ENCODE results near the gene TOPBP1. TPM values are rescaled to one million over a fixed set of nuclear protein-coding genes. Genes with fewer than 3 reads are reported as not detected.

Gene TOPBP1
- total RNA-seq, 1 donor, result 33.7 TPM

GRCh38 chr3:133663569-133664313 is 2.0 kb upstream of the TOPBP1 start:
- Histone ChIP-seq H3K9me3 (ENCODE audit: low read depth, low read length) (no peaks in the 10 kb centered on the region), H3K27me3 (ENCODE audit: insufficient read depth, low read length) (no peaks in the 10 kb centered on the region), H3K36me3 (ENCODE audit: insufficient read depth, low read length) (peaks cover 7% of the 10 kb centered on the region), H3K27ac (ENCODE audit: low read depth, low read length) (no peak overlapping the region), H3K4me3 (ENCODE audit: insufficient read depth, low read length) (no peak overlapping the region), H3K4me1 (ENCODE audit: insufficient read depth, low read length) (peaks cover 10% of the 10 kb centered on the region), H3K79me2 (ENCODE audit: insufficient read depth, low read length) (peaks cover 41% of the 10 kb centered on the region), H4K20me1 (ENCODE audit: insufficient read depth, low read length) (no peaks in the 10 kb centered on the region), H3K4me2 (ENCODE audit: insufficient read depth, low read length) (no peak overlapping the region), H2AFZ (ENCODE audit: low read length) (no peak overlapping the region)
- DNase-seq (ENCODE audit: insufficient read length, low spot score, missing footprints), result peak; percentile 91
- TF ChIP-seq CTCF (IDR thresholded peaks at IDR 0.05; ENCODE audit: extremely low read depth, low read depth, low read length), result peak; percentile 82

DNA sequence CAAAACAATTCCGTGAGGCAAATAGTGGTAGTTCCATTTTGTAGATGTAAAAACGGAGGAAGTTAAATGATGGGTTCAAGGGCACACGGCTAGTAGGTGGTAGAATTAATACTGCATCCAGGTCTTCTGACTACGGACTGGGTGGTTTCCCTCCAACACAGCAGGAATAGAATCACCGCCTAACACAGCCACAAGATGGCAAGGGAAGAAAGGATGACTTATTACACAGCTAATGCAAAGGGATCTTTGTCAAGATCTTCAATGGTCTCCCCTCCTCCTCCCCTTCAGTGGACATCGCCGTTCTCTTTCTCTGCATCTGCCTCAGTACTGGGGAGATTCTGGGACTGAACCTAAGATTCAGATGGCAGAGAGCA is 524 bp upstream of the TOPBP1 start:
- peak; percentile 24 for TF ChIP-seq CTCF (IDR thresholded peaks at IDR 0.05; ENCODE audit: extremely low read depth, low read depth, low read length)
- Histone ChIP-seq H4K20me1 (ENCODE audit: insufficient read depth, low read length) (no peaks in the 10 kb centered on the region), H2AFZ (ENCODE audit: low read length) (peak overlapping the region; percentile 89), H3K9me3 (ENCODE audit: low read depth, low read length) (no peaks in the 10 kb centered on the region), H3K36me3 (ENCODE audit: insufficient read depth, low read length) (peaks cover 14% of the 10 kb centered on the region), H3K4me3 (ENCODE audit: insufficient read depth, low read length) (peak overlapping the region; percentile 88), H3K27ac (ENCODE audit: low read depth, low read length) (peak overlapping the region; percentile 87), H3K4me2 (ENCODE audit: insufficient read depth, low read length) (peak overlapping the region; percentile 96), H3K79me2 (ENCODE audit: insufficient read depth, low read length) (peaks cover 45% of the 10 kb centered on the region), H3K27me3 (ENCODE audit: insufficient read depth, low read length) (no peaks in the 10 kb centered on the region), H3K4me1 (ENCODE audit: insufficient read depth, low read length) (peaks cover 10% of the 10 kb centered on the region)
- DNase-seq (ENCODE audit: insufficient read length, low spot score, missing footprints), result peak; percentile 93

DNA sequence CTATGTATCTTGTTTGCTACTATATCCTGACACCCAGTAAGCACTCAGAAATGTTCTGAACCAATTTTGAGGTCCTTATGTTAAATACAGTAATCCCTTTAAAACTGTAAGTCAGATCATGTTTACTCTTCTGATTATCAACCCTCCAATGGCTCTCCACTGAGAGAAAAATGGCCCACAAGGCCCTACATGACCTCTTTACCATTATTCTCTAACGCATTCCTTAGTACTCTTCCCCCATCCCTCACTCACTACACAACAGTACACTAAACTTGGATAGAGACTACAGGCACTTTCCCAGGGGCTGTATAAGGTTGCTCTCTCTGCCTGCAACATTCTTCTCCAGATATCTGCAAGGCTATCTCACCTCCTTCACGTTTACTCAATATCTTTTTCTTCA is 1.9 kb downstream of the TOPBP1 start:
- H3K9me3 ChIP-seq (ENCODE audit: low read depth, low read length), result no peaks in the 10 kb centered on the region
- no peak overlapping the region for H3K27ac ChIP-seq (ENCODE audit: low read depth, low read length)
- TF ChIP-seq CTCF (IDR thresholded peaks at IDR 0.05; ENCODE audit: extremely low read depth, low read depth, low read length), result no peak
- peaks cover 32% of the 10 kb centered on the region for H3K36me3 ChIP-seq (ENCODE audit: insufficient read depth, low read length)
- no peak overlapping the region for H2AFZ ChIP-seq (ENCODE audit: low read length)
- H3K79me2 ChIP-seq (ENCODE audit: insufficient read depth, low read length), result peaks cover 47% of the 10 kb centered on the region
- no peak for DNase-seq (ENCODE audit: insufficient read length, low spot score, missing footprints)
- no peak overlapping the region for H3K4me3 ChIP-seq (ENCODE audit: insufficient read depth, low read length)
- H3K27me3 ChIP-seq (ENCODE audit: insufficient read depth, low read length), result no peaks in the 10 kb centered on the region
- peaks cover 10% of the 10 kb centered on the region for H3K4me1 ChIP-seq (ENCODE audit: insufficient read depth, low read length)
- H4K20me1 ChIP-seq (ENCODE audit: insufficient read depth, low read length), result no peaks in the 10 kb centered on the region
- no peak overlapping the region for H3K4me2 ChIP-seq (ENCODE audit: insufficient read depth, low read length)

DNA sequence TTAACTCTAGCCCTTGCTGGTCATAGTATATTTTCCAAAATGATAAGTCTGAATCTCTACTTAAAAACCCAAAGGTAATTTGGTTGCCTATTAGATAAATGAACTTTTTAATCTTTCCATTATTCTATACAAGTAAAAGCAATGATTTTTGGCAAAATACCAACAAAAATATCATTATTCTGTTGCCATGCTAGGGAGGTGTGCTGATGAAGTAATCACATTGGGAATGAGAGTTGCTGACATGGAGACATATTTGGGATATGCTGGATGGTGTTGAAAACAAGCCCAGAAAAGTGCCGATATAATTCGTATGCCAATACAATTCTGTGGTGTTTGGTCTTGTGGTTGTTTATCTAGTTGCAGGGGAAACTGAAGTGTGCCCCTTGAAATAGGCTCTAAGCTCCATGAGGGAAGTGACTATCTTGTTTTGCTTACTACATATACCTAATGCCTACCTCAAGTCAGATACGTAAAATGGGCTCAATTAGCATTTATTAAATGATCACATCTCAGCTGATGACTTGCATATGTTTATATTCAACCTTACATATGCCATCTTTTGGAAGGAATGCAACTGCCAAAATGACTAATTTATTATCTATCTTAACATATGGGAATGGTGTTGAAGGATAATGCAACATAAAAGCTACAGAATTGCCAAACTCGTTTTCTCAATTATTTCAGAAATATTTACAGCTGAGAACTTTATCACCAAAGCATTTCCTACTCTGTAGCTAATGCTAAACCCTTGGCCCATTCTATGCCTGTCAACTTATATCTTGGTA is 5.8 kb downstream of the TOPBP1 start:
- DNase-seq (ENCODE audit: insufficient read length, low spot score, missing footprints), result no peak
- no peak overlapping the region for H3K27ac ChIP-seq (ENCODE audit: low read depth, low read length)
- H3K4me2 ChIP-seq (ENCODE audit: insufficient read depth, low read length), result no peak overlapping the region
- peaks cover 28% of the 10 kb centered on the region for H3K79me2 ChIP-seq (ENCODE audit: insufficient read depth, low read length)
- H4K20me1 ChIP-seq (ENCODE audit: insufficient read depth, low read length), result no peaks in the 10 kb centered on the region
- H3K27me3 ChIP-seq (ENCODE audit: insufficient read depth, low read length), result no peaks in the 10 kb centered on the region
- peaks cover 57% of the 10 kb centered on the region for H3K36me3 ChIP-seq (ENCODE audit: insufficient read depth, low read length)
- no peaks in the 10 kb centered on the region for H3K9me3 ChIP-seq (ENCODE audit: low read depth, low read length)
- TF ChIP-seq CTCF (IDR thresholded peaks at IDR 0.05; ENCODE audit: extremely low read depth, low read depth, low read length), result no peak
- peaks cover under 1% of the 10 kb centered on the region for H3K4me1 ChIP-seq (ENCODE audit: insufficient read depth, low read length)
- H3K4me3 ChIP-seq (ENCODE audit: insufficient read depth, low read length), result no peak overlapping the region
- H2AFZ ChIP-seq (ENCODE audit: low read length), result no peak overlapping the region

Measured in osteoblast (primary cell).